Measurements from ENCODE around the gene SERTAD1.

DNA sequence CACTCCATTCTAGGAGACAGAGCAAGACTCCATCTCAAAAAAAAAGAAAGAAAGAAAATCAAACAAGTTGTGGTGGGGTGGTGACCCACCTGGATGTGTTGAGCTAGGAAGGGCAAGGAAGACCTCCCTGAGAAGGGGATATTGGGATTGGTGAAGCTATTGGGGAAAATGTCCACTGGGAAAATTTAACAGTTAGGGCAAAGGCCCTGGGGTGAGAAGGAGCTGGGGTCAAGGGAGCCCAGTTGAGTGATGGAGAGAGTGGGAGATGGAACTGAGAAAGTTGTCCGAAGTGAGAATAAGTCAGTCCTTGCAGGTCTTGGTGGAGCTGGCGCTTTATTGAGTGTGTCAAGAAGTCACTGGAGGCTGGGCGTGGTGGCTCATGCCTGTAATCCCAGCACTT is 12.5 kb upstream of the SERTAD1 start:
- TF ChIP-seq, protein P1, sequence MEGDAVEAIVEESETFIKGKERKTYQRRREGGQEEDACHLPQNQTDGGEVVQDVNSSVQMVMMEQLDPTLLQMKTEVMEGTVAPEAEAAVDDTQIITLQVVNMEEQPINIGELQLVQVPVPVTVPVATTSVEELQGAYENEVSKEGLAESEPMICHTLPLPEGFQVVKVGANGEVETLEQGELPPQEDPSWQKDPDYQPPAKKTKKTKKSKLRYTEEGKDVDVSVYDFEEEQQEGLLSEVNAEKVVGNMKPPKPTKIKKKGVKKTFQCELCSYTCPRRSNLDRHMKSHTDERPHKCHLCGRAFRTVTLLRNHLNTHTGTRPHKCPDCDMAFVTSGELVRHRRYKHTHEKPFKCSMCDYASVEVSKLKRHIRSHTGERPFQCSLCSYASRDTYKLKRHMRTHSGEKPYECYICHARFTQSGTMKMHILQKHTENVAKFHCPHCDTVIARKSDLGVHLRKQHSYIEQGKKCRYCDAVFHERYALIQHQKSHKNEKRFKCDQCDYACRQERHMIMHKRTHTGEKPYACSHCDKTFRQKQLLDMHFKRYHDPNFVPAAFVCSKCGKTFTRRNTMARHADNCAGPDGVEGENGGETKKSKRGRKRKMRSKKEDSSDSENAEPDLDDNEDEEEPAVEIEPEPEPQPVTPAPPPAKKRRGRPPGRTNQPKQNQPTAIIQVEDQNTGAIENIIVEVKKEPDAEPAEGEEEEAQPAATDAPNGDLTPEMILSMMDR (IDR thresholded peaks at IDR 0.05; ENCODE audit: low read length), result no peak
- TF ChIP-seq EZH2 (optimal IDR thresholded peaks at IDR 0.05; ENCODE audit: low read depth, low read length) (no peak), EZH2phosphoT487 (IDR thresholded peaks at IDR 0.05; ENCODE audit: low read length) (no peak)

Measured in MM.1S (cell line).